H1 (cell line): ENCODE data around the gene PKM. TPM values are rescaled to one million over a fixed set of nuclear protein-coding genes. Genes with fewer than 3 reads are reported as not detected.

ENCODE experiments used
- CTCF ChIA-PET: fragments of 300-600 bp; sonication (Branson Sonifier 250); formaldehyde crosslinking; loops from one replicate; lab custom pipeline; 2021; ENCODE audit not compliant: partially characterized antibody; lab: Charles Lee
- POLR2A ChIA-PET: fragments of 300-600 bp; sonication (Branson Sonifier 250); formaldehyde crosslinking; loops from one replicate; lab custom pipeline; 2021; ENCODE audit warnings: inconsistent platforms; ENCODE audit not compliant: partially characterized antibody; lab: Charles Lee
- DNase-seq, 2 experiments: peaks; one replicate each; pipeline versions ENCODE4 v3.0.0 to v3.0.0-alpha.2; 2010 to 2022; ENCODE audit warnings: low spot score in 2 of 2, low read depth in 1 of 2, mixed read lengths in 1 of 2
- FAIRE-seq: peaks from 2 replicates; lab custom pipeline; 2011; peaks lifted over from hg19 to GRCh38; lab: Jason Lieb, UNC
- H2AFZ ChIP-seq: 2 replicates; pipeline ENCODE4 v1.8.1; 2012; ENCODE audit warnings: low read length, inconsistent platforms
- H2AK5ac ChIP-seq: 2 replicates; pipeline ENCODE4 v1.6.1; 2013; ENCODE audit warnings: low read depth, low read length
- H2BK120ac ChIP-seq: replicated peaks from 2 replicates; pipeline ENCODE3; 2013; ENCODE audit warnings: low read depth, low read length, inconsistent platforms
- H2BK12ac ChIP-seq: 2 replicates; pipeline ENCODE4 v1.6.1; 2013; ENCODE audit warnings: low read depth, low read length
- H2BK15ac ChIP-seq: 2 replicates; pipeline ENCODE4 v1.6.1; 2013; ENCODE audit warnings: low read length
- H2BK20ac ChIP-seq: 2 replicates; pipeline ENCODE4 v1.6.1; 2013; ENCODE audit warnings: low read length
- H2BK5ac ChIP-seq: 2 replicates; pipeline ENCODE4 v1.6.1; 2013; ENCODE audit warnings: low read depth, low read length
- H3K14ac ChIP-seq: 2 replicates; pipeline ENCODE4 v1.6.1; 2013; ENCODE audit warnings: inconsistent platforms; ENCODE audit not compliant: insufficient read length
- H3K18ac ChIP-seq: 2 replicates; pipeline ENCODE4 v1.6.1; 2013; ENCODE audit warnings: low read length; ENCODE audit errors: extremely low read depth
- H3K23ac ChIP-seq: 2 replicates; pipeline ENCODE4 v1.6.1; 2013; ENCODE audit warnings: inconsistent platforms; ENCODE audit not compliant: insufficient read length
- H3K23me2 ChIP-seq: 2 replicates; pipeline ENCODE4 v1.6.1; 2013; ENCODE audit warnings: low read depth, low read length
- H3K27ac ChIP-seq: 2 replicates; pipeline ENCODE4 v1.6.1; 2011; ENCODE audit warnings: low read depth, low read length, inconsistent platforms
- H3K27me3 ChIP-seq, 4 experiments: replicated peaks in 1 of 4; 1 replicate in 1 of 4; 2 replicates in 3 of 4; pipeline versions ENCODE4 v1.6.1 to v1.8.1; 2011 to 2013; ENCODE audit warnings: low read length in 3 of 4, mild to moderate bottlenecking in 3 of 4, inconsistent platforms in 2 of 4, mixed read lengths in 2 of 4, moderate library complexity in 1 of 4; ENCODE audit not compliant: control insufficient read depth in 3 of 4, insufficient read depth in 3 of 4; ENCODE audit errors: extremely low read depth in 1 of 4
- H3K36me3 ChIP-seq, 4 experiments: 2 replicates each; pipeline versions ENCODE4 v1.6.1 to v1.8.1; 2011 to 2013; ENCODE audit warnings: mild to moderate bottlenecking in 4 of 4, low read length in 3 of 4, moderate library complexity in 2 of 4, control low read depth in 1 of 4, inconsistent platforms in 1 of 4; ENCODE audit not compliant: insufficient read depth in 4 of 4, control insufficient read depth in 2 of 4
- H3K4ac ChIP-seq: replicated peaks from 2 replicates; pipeline ENCODE3; 2013; ENCODE audit warnings: low read length, low read depth, mixed read lengths, inconsistent platforms; ENCODE audit not compliant: insufficient read length
- H3K4me1 ChIP-seq, 4 experiments: replicated peaks in 1 of 4; 1 replicate in 1 of 4; 2 replicates in 3 of 4; pipeline versions ENCODE4 v1.6.1 to v1.8.1; 2011 to 2013; ENCODE audit warnings: low read length in 3 of 4, inconsistent platforms in 2 of 4, mixed read lengths in 1 of 4; ENCODE audit not compliant: insufficient read depth in 4 of 4, control insufficient read depth in 3 of 4
- H3K4me2 ChIP-seq, 2 experiments: 2 replicates each; pipeline versions ENCODE4 v1.6.1 to v1.8.1; 2011 to 2013; ENCODE audit warnings: low read depth in 2 of 2, low read length in 2 of 2, control low read depth in 1 of 2, inconsistent platforms in 1 of 2, mild to moderate bottlenecking in 1 of 2; ENCODE audit not compliant: insufficient read depth in 1 of 2
- H3K4me3 ChIP-seq, 4 experiments: fragments of 200-600, 300-600 bp in 1 of 4; sonication (generic), shearing (Covaris generic), sonication (Bioruptor Twin) in 1 of 4; 2 replicates each; pipeline versions ENCODE4 v1.5.1 to v1.8.1; 2011 to 2016; ENCODE audit warnings: low read length in 4 of 4, low read depth in 3 of 4, control low read depth in 2 of 4, inconsistent platforms in 2 of 4, mild to moderate bottlenecking in 2 of 4, mixed read lengths in 1 of 4, moderate library complexity in 1 of 4; ENCODE audit not compliant: insufficient read depth in 2 of 4; ENCODE audit errors: extremely low read depth in 1 of 4
- H3K56ac ChIP-seq: replicated peaks from 2 replicates; pipeline ENCODE3; 2013; ENCODE audit warnings: low read depth, mild to moderate bottlenecking, mixed read lengths, low read length, inconsistent platforms; ENCODE audit not compliant: insufficient read length
- H3K79me1 ChIP-seq: 2 replicates; pipeline ENCODE4 v1.6.1; 2013; ENCODE audit warnings: low read depth, low read length, control low read depth
- H3K79me2 ChIP-seq, 2 experiments: 2 replicates each; pipeline versions ENCODE4 v1.6.1 to v1.8.1; 2012 to 2013; ENCODE audit warnings: low read length in 2 of 2, mild to moderate bottlenecking in 2 of 2, inconsistent platforms in 1 of 2; ENCODE audit not compliant: insufficient read depth in 2 of 2, control insufficient read depth in 1 of 2
- H3K9ac ChIP-seq, 4 experiments: replicated peaks in 1 of 4; 1 replicate in 1 of 4; 2 replicates in 3 of 4; pipeline versions ENCODE4 v1.6.1 to v1.8.1; 2011 to 2013; ENCODE audit warnings: low read depth in 3 of 4, low read length in 3 of 4, control low read depth in 2 of 4, mild to moderate bottlenecking in 2 of 4, moderate library complexity in 2 of 4, inconsistent platforms in 1 of 4; ENCODE audit errors: extremely low read depth in 1 of 4
- H3K9me3 ChIP-seq, 2 experiments: 2 replicates each; pipeline versions ENCODE4 v1.6.1 to v1.8.1; 2012 to 2013; ENCODE audit warnings: mild to moderate bottlenecking in 2 of 2, moderate library complexity in 2 of 2, control low read depth in 1 of 2, inconsistent platforms in 1 of 2, low read depth in 1 of 2, low read length in 1 of 2, mixed read lengths in 1 of 2; ENCODE audit not compliant: insufficient read depth in 2 of 2
- H4K20me1 ChIP-seq, 2 experiments: replicated peaks in 1 of 2; 2 replicates each; pipeline versions ENCODE3 to v1.8.1; 2011 to 2013; ENCODE audit warnings: inconsistent platforms in 2 of 2, low read length in 2 of 2, mild to moderate bottlenecking in 1 of 2; ENCODE audit not compliant: insufficient read depth in 2 of 2, control insufficient read depth in 1 of 2
- H4K5ac ChIP-seq: 2 replicates; pipeline ENCODE4 v1.6.1; 2013; ENCODE audit warnings: low read length, low read depth, mixed read lengths, inconsistent platforms; ENCODE audit not compliant: insufficient read length
- H4K8ac ChIP-seq: 2 replicates; pipeline ENCODE4 v1.8.0; 2013; ENCODE audit warnings: mild to moderate bottlenecking, moderate library complexity, low read length, inconsistent platforms; ENCODE audit not compliant: insufficient read depth; ENCODE audit errors: extremely low read depth
- H4K91ac ChIP-seq: replicated peaks from 2 replicates; pipeline ENCODE3; 2013; ENCODE audit warnings: low read length, mixed read lengths, inconsistent platforms; ENCODE audit not compliant: insufficient read length
- BRCA1 ChIP-seq: IDR thresholded peaks from 2 replicates; pipeline ENCODE4 v1.6.1; 2012; ENCODE audit warnings: low read depth, low read length, improper control_type of control experiment
- CBX5 ChIP-seq: fragments of 300-800, 300-1000 bp; sonication (generic); IDR thresholded peaks from 2 replicates; pipeline ENCODE4 v1.7.1; 2016; ENCODE audit warnings: antibody characterized with exemption, low read length, low read depth
- CHD1 ChIP-seq: IDR thresholded peaks from 2 replicates; pipeline ENCODE4 v1.6.1; 2012; ENCODE audit warnings: low read depth, low read length, improper control_type of control experiment
- EZH2 ChIP-seq: fragments of 200-600 bp; sonication (generic); IDR thresholded peaks from 2 replicates; pipeline ENCODE4 v1.7.1; 2012; ENCODE audit warnings: low read depth, mild to moderate bottlenecking, moderate library complexity, low read length, inconsistent platforms; ENCODE audit not compliant: severe bottlenecking
- GABPA ChIP-seq: IDR thresholded peaks from 2 replicates; pipeline ENCODE4 v1.6.1; 2011; ENCODE audit warnings: mild to moderate bottlenecking, low read length, moderate library complexity, borderline replicate concordance; ENCODE audit not compliant: insufficient read depth
- JUN ChIP-seq: IDR thresholded peaks from 2 replicates; pipeline ENCODE4 v1.6.1; 2011; ENCODE audit warnings: low read depth, mild to moderate bottlenecking, improper control_type of control experiment, low read length
- JUND ChIP-seq: IDR thresholded peaks from 2 replicates; pipeline ENCODE4 v1.6.1; 2011; ENCODE audit warnings: mild to moderate bottlenecking, improper control_type of control experiment, low read length
- RBBP5 ChIP-seq: IDR thresholded peaks from 2 replicates; pipeline ENCODE4 v1.7.1; 2012; ENCODE audit warnings: low read depth, mild to moderate bottlenecking, inconsistent platforms, low read length, moderate library complexity, borderline replicate concordance
- RFX5 ChIP-seq: IDR thresholded peaks from 2 replicates; pipeline ENCODE4 v1.6.1; 2011; ENCODE audit warnings: low read depth, low read length, improper control_type of control experiment, borderline replicate concordance
- RXRA ChIP-seq: IDR thresholded peaks from 2 replicates; pipeline ENCODE4 v1.6.1; 2011; ENCODE audit warnings: low read depth, mild to moderate bottlenecking, low read length, moderate library complexity; ENCODE audit not compliant: insufficient read depth
- SIN3A ChIP-seq, 2 experiments: IDR thresholded peaks in 1 of 2; conservative IDR thresholded peaks in 1 of 2; 2 replicates each; pipeline ENCODE4 v1.6.1; 2011 to 2012; ENCODE audit warnings: low read length in 2 of 2, improper control_type of control experiment in 1 of 2, low read depth in 1 of 2, mild to moderate bottlenecking in 1 of 2
- SP1 ChIP-seq: IDR thresholded peaks from 2 replicates; pipeline ENCODE4 v1.6.1; 2011; ENCODE audit warnings: low read depth, low read length
- SUZ12 ChIP-seq: fragments of 200-600 bp; sonication (generic); IDR thresholded peaks from 2 replicates; pipeline ENCODE4 v1.6.1; 2012; ENCODE audit warnings: mild to moderate bottlenecking, inconsistent platforms, low read length, moderate library complexity, mixed read lengths
- TEAD4 ChIP-seq: IDR thresholded peaks from 2 replicates; pipeline ENCODE4 v1.6.1; 2012; ENCODE audit warnings: low read depth, low read length, inconsistent platforms, mixed read lengths
- WGBS, 2 experiments: shearing (Covaris generic) in 1 of 2; methylation state at CpG; one replicate each; pipeline versions ENCODE4 v1.1.6 to v1.1.7; 2013 to 2015; ENCODE audit warnings: low lambda C conversion rate in 2 of 2, mixed read lengths in 2 of 2, inconsistent platforms in 1 of 2, low coverage in 1 of 2, missing lambda C conversion rate in 1 of 2; ENCODE audit not compliant: insufficient replicate concordance in 2 of 2, insufficient coverage in 1 of 2, insufficient read length in 1 of 2; ENCODE audit errors: extremely low coverage in 1 of 2, missing lambda C conversion rate in 1 of 2; 5-methylcytosine and 5-hydroxymethylcytosine counted together
- polyA plus RNA-seq, 7 experiments: library from polyadenylated mRNA; depleted of rRNA in 3 of 7; stranded (reverse) in 5 of 7; unstranded in 2 of 7; fragments of >200 nt in 5 of 7; fragments of 200-250 nt in 2 of 7; gene quantifications; 1 replicate in 5 of 7; 2 replicates in 1 of 7; 4 replicates in 1 of 7; pipeline versions ENCODE4 v1.2.1 to v1.2.3, GENCODE V29; 2011 to 2013; ENCODE audit warnings: missing spikeins in 2 of 7, mixed read lengths in 2 of 7
- total RNA-seq: library from RNA; stranded (reverse); fragmentation: NEBNext Ultra II Directional; extraction: Animal tissue kit (Norgen Biotek cat#: 25700); gene quantifications from 2 replicates; pipeline ENCODE4 v1.2.1, GENCODE V29; 2021

The PKM gene
- total and polyA plus RNA-seq, 2 of the 8 experiments (the other 6 are each of a cell fraction or from before 2014, with no cell fraction given) = 780 to 856 TPM

DNA sequence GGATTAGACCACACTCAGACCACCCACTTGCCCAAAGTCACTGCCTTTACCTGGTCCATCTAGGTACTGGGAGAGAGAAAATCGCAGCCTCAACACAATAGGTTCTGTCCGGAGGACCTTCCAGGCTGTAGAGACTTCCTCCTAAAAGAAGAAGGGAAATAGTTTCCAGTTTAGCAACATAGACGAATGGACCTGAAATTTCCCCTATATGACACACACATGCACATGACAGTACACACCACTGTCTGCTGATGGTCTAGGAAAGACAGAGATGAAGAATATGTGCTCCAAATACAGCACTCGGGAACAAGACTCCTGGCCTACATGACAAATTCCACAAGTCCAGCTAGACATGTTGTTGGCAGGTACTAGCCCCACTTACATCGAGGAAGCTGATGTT, 34.0 kb upstream of the PKM start:
- H2BK20ac ChIP-seq = no peak overlapping the region
- no peak overlapping the region for H3K4me2 ChIP-seq
- H3K23me2 ChIP-seq = no peaks in the 10 kb centered on the region
- no peak overlapping the region for H2AK5ac ChIP-seq
- no peaks in the 10 kb centered on the region for H3K9me3 ChIP-seq
- no peak for FAIRE-seq
- no peaks in the 10 kb centered on the region for H3K79me2 ChIP-seq
- WGBS, 2 experiments = 88% methylated on average over 5 of the region's 5 CpGs; no CpG with 5 or more reads in 1 of the 2 experiments
- no peak overlapping the region for H2AFZ ChIP-seq
- H3K79me1 ChIP-seq = no peaks in the 10 kb centered on the region
- no peak overlapping the region for H2BK12ac ChIP-seq
- H3K4ac ChIP-seq = no peak overlapping the region
- ChIA-PET POLR2A (interaction anchor here (1.4 kb wide), 2 partner anchors 8 to 24 kb away, joined by 3 to 5 read pairs; no protein-coding TSS in a partner anchor), CTCF (interaction anchor here (1.3 kb wide), 1 partner anchor 22 kb away, joined by 4 read pairs; no protein-coding TSS in a partner anchor)
- H3K23ac ChIP-seq = no peak overlapping the region
- no peak overlapping the region for H3K9ac ChIP-seq
- H4K5ac ChIP-seq = no peak overlapping the region
- no peak overlapping the region for H2BK120ac ChIP-seq
- DNase-seq = no peak
- H4K20me1 ChIP-seq = peaks cover 0 to 2% of the 10 kb centered on the region in 2 experiments
- no peak overlapping the region for H2BK5ac ChIP-seq
- no peak overlapping the region for H4K91ac ChIP-seq
- H3K56ac ChIP-seq = no peak overlapping the region
- H3K14ac ChIP-seq = no peak overlapping the region
- H3K4me1 ChIP-seq = no peaks in the 10 kb centered on the region
- H3K27ac ChIP-seq = no peak overlapping the region
- H3K4me3 ChIP-seq = no peak overlapping the region
- no peak overlapping the region for H4K8ac ChIP-seq
- H3K36me3 ChIP-seq = peaks cover 23 to 72% (median 65%) of the 10 kb centered on the region in 4 experiments; a peak in 7 of 8 replicates
- H3K18ac ChIP-seq = no peak overlapping the region
- no peak overlapping the region for H2BK15ac ChIP-seq
- peaks cover 0 to 3% (median 0%) of the 10 kb centered on the region in 4 experiments; a peak in 1 of 7 replicates for H3K27me3 ChIP-seq
- no peak for TF ChIP-seq SUZ12
- TF ChIP-seq EZH2 = no peak
- TF ChIP-seq RFX5 = no peak
- no peak for TF ChIP-seq GABPA
- TF ChIP-seq CHD1 = no peak
- TF ChIP-seq TEAD4 = no peak
- no peak for TF ChIP-seq BRCA1
- TF ChIP-seq SP1 = no peak
- no peak for TF ChIP-seq CBX5
- TF ChIP-seq RBBP5 = no peak
- no peak for TF ChIP-seq SIN3A (conservative IDR thresholded peaks at IDR 0.05 in 1 of 2, IDR thresholded peaks at IDR 0.05 in 1 of 2; ENCODE audit: low read depth in 1 of 2, low read length in 2 of 2)
- no peak for TF ChIP-seq RXRA
- TF ChIP-seq JUN = no peak
- TF ChIP-seq JUND = no peak
